Spleen (tissue), 11 donors: ENCODE measurements around the gene RASSF4. TPM values are rescaled to one million over a fixed set of nuclear protein-coding genes. Genes with fewer than 3 reads are reported as not detected.

Experiments used
- DNase-seq: peaks from one replicate; pipeline ENCODE4 v3.0.0-alpha.2; 2020
- H3K27ac ChIP-seq, 8 donors: fragments of 200-600 bp; sonication (generic) in 7 of 8; 1 replicate in 4 of 8; 2 replicates in 4 of 8; pipeline versions ENCODE4 v1.5.0 to v1.8.0; 2016 to 2021; ENCODE audit warnings: inconsistent platforms in 4 of 8, mild to moderate bottlenecking in 4 of 8, moderate library complexity in 1 of 8
- H3K27me3 ChIP-seq, 7 donors: fragments of 200-600 bp; sonication (generic) in 6 of 7; replicated peaks in 1 of 7; 1 replicate in 4 of 7; 2 replicates in 3 of 7; pipeline versions ENCODE4 v1.5.0 to v1.8.0; 2016 to 2021; ENCODE audit warnings: inconsistent platforms in 3 of 7, mild to moderate bottlenecking in 1 of 7
- H3K36me3 ChIP-seq, 6 donors: fragments of 200-600 bp; sonication (generic) in 5 of 6; 1 replicate in 4 of 6; 2 replicates in 2 of 6; pipeline versions ENCODE4 v1.5.0 to v1.8.0; 2016 to 2021; ENCODE audit warnings: inconsistent platforms in 2 of 6
- H3K4me1 ChIP-seq, 6 donors: fragments of 200-600 bp; sonication (generic) in 5 of 6; 1 replicate in 3 of 6; 2 replicates in 3 of 6; pipeline versions ENCODE4 v1.5.0 to v1.8.0; 2016 to 2021; ENCODE audit warnings: inconsistent platforms in 3 of 6
- H3K4me3 ChIP-seq, 8 donors: fragments of 200-600 bp; sonication (generic) in 7 of 8; 1 replicate in 4 of 8; 2 replicates in 4 of 8; pipeline versions ENCODE4 v1.5.0 to v1.8.0; 2016 to 2021; ENCODE audit warnings: inconsistent platforms in 4 of 8, mild to moderate bottlenecking in 4 of 8, moderate library complexity in 2 of 8
- H3K9me3 ChIP-seq, 8 donors: fragments of 200-600 bp; sonication (generic) in 7 of 8; 1 replicate in 4 of 8; 2 replicates in 4 of 8; pipeline versions ENCODE4 v1.5.0 to v1.8.0; 2016 to 2021; ENCODE audit warnings: inconsistent platforms in 4 of 8
- CTCF ChIP-seq, 11 experiments: fragments of 200-600 bp in 7 of 11; fragments of 450-650 bp in 4 of 11; sonication (generic) in 4 of 11; IDR thresholded peaks in 8 of 11; conservative IDR thresholded peaks in 3 of 11; 1 replicate in 7 of 11; 2 replicates in 4 of 11; pipeline versions ENCODE4 v1.4.0 to v1.8.0; 2016 to 2021; ENCODE audit warnings: antibody characterized with exemption in 11 of 11, inconsistent platforms in 4 of 11, mild to moderate bottlenecking in 1 of 11
- POLR2A ChIP-seq, 3 donors: fragments of 450-650 bp; IDR thresholded peaks; one replicate each; pipeline ENCODE4 v1.5.1; 2017; ENCODE audit warnings: antibody characterized with exemption in 3 of 3, mild to moderate bottlenecking in 1 of 3
- POLR2AphosphoS5 ChIP-seq, 3 donors: sonication (generic); formaldehyde crosslinking; IDR thresholded peaks; one replicate each; pipeline ENCODE4 v1.5.1; 2017; ENCODE audit warnings: antibody characterized with exemption in 3 of 3
- WGBS, 5 donors: extraction: QIAGEN DNeasy Blood & Tissue Kit in 3 of 5; methylation state at CpG; one replicate each; pipeline versions ENCODE4 v1.1.5 to v1.1.7; 2013 to 2018; 5-methylcytosine and 5-hydroxymethylcytosine counted together
- intact Hi-C: fragments of 100-400 bp; cut with DNase I; formaldehyde crosslinking; loops from one replicate; pipeline ENCODE4 v1.15.0; 2023; ENCODE audit warnings: low total_unique reads
- polyA plus RNA-seq, 3 donors: library from polyadenylated mRNA; stranded (reverse); fragments of 200-250 nt; gene quantifications; one replicate each; pipeline ENCODE4 v1.2.1, GENCODE V29; 2013
- total RNA-seq, 7 donors: library from RNA; depleted of rRNA in 3 of 7; stranded (reverse); fragments of >200 nt in 3 of 7; fragmentation: NEBNext Ultra II Directional in 4 of 7; extraction: Animal tissue kit (Norgen Biotek cat#: 25700) in 4 of 7; gene quantifications; one replicate each; pipeline versions ENCODE4 v1.1.0 to v1.2.1, GENCODE V29; 2016 to 2021
- donor health status: healthy with polysubstance abuse.
- donor health status: DM: no; HTN: no; CAD: no; lungs with moderate emphysema.
- donor health status: DM: no; HTN: no; CAD: no.
- donor health status: Bipolar disorder and iron deficiency.
- donor health status: healthy.
- donor health status: DM: no; HTN: no; CAD: no.
- donor health status: DM: yes; HTN: yes; CAD: no.

Gene RASSF4
- total and polyA plus RNA-seq, 10 donors, result 36.7 to 96.2 (median 73.5) TPM

DNA sequence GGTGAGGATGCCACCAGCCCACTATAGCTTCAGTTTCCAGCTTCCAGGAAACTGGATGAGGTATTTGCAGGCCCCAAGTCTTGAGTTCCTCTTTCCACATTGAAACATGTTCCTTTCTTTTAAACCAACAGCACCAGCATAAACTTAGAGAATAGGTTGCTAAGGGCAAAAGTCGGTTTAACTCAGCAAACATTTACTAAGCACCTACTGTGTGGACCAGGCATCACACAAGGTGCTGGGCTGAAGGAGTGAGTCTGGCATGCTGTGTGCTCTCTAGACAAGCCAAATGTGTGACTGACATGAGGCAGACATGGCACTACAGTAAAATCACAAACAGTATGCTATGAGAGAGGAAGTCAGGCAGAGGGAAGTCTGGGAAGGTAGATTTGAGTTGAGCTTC lies 11.0 kb upstream of the RASSF4 start:
- no peak for TF ChIP-seq POLR2AphosphoS5 (IDR thresholded peaks at IDR 0.05)
- TF ChIP-seq CTCF (IDR thresholded peaks at IDR 0.05 in 8 of 11, conservative IDR thresholded peaks at IDR 0.05 in 3 of 11), result no peak
- TF ChIP-seq POLR2A (IDR thresholded peaks at IDR 0.05), result no peak
- DNase-seq, result peak; percentile 4
- Histone ChIP-seq H3K9me3 (peaks cover 0 to 20% (median 12%) of the 10 kb centered on the region in 8 donors), H3K4me1 (peaks cover 9 to 53% (median 29%) of the 10 kb centered on the region in 6 donors), H3K4me3 (no peak overlapping the region), H3K27me3 (no peaks in the 10 kb centered on the region), H3K27ac (peak overlapping the region in 3 of 8 donors; percentile 4 to 36 (median 31)), H3K36me3 (peaks cover 0 to 9% (median 0%) of the 10 kb centered on the region in 6 donors)
- intact Hi-C loops, result no loop called here
- WGBS, 5 donors, result 38 to 64% (median 51%) methylated on average over 1 of the region's 1 CpG

DNA sequence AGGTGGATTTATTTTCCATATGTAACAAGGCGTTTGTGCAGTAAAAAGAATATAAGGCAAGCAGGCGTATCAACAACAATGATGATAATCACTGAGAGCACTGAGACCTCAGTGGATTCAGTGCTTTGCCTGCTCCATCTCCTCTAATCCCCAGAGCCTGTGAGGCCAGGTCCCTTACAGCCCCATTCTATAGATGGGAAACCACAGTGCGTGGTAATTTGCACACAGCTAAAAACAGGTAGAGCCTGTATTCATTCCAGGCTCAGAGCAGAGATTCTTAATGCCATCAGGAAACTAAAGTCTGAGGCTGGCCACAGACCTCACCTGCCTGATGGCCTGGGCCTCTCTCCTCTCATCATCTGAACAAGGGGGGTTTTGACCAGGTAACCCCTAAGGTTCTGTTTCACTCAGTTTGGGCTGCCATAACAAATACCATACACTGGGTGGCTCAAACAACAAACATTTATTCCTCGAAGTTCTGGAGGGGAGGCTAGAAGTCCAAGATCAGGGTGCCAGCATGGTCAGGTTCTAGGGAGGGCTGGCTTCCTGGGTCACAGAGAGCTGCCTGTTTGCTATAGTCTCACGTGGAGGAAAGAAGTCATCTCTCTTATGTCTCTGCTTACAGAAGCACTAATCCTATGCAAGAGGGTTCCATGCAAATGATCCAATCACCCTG lies 10.3 kb upstream of the RASSF4 start:
- H3K9me3 ChIP-seq, result peaks cover 0 to 15% (median 6%) of the 10 kb centered on the region in 8 donors
- 71 to 84% (median 76%) methylated on average over 5 of the region's 5 CpGs for WGBS, 5 donors
- peaks cover 0 to 16% (median 0%) of the 10 kb centered on the region in 6 donors for H3K36me3 ChIP-seq
- H3K27ac ChIP-seq, result peak overlapping the region in 1 of 8 donors; percentile 31
- TF ChIP-seq POLR2A (IDR thresholded peaks at IDR 0.05) (no peak), CTCF (IDR thresholded peaks at IDR 0.05 in 8 of 11, conservative IDR thresholded peaks at IDR 0.05 in 3 of 11) (no peak), POLR2AphosphoS5 (IDR thresholded peaks at IDR 0.05) (no peak)
- intact Hi-C loops, result no loop called here
- H3K27me3 ChIP-seq, result no peaks in the 10 kb centered on the region
- no peak overlapping the region for H3K4me3 ChIP-seq
- peak; percentile 6 for DNase-seq
- peaks cover 9 to 53% (median 29%) of the 10 kb centered on the region in 6 donors for H3K4me1 ChIP-seq

DNA sequence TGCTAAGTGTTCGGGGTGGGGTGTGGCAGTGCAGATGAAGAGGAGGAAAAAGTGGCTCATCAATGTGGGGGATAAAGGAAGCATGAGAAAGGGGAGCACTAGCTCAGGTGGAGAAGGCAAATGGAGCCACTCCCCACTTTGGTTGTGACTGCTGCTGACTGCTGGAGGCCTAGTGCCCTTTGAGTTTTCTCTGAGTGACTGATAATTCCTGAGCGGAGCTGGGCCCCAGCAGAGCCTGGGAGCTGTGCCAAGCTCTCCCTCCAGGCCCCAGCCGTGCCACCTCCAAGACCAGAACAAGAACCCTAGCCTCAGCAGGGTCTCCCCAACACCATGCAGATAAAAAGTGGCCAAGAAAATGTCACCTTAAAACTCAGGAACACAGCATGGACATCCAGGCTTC lies 9.7 kb upstream of the RASSF4 start:
- Histone ChIP-seq H3K4me3 (no peak overlapping the region), H3K27me3 (no peaks in the 10 kb centered on the region), H3K9me3 (peaks cover 0 to 9% (median under 1%) of the 10 kb centered on the region in 8 donors), H3K36me3 (peaks cover 0 to 16% (median 0%) of the 10 kb centered on the region in 6 donors), H3K4me1 (peaks cover 9 to 53% (median 29%) of the 10 kb centered on the region in 6 donors), H3K27ac (no peak overlapping the region)
- intact Hi-C loops, result no loop called here
- TF ChIP-seq CTCF (IDR thresholded peaks at IDR 0.05 in 8 of 11, conservative IDR thresholded peaks at IDR 0.05 in 3 of 11), result no peak
- no peak for TF ChIP-seq POLR2AphosphoS5 (IDR thresholded peaks at IDR 0.05)
- TF ChIP-seq POLR2A (IDR thresholded peaks at IDR 0.05), result no peak
- peak; percentile 48 for DNase-seq
- 80 to 98% (median 84%) methylated on average over 3 of the region's 3 CpGs for WGBS, 5 donors
